ENCODE measurements around the gene MEI1.

DNA sequence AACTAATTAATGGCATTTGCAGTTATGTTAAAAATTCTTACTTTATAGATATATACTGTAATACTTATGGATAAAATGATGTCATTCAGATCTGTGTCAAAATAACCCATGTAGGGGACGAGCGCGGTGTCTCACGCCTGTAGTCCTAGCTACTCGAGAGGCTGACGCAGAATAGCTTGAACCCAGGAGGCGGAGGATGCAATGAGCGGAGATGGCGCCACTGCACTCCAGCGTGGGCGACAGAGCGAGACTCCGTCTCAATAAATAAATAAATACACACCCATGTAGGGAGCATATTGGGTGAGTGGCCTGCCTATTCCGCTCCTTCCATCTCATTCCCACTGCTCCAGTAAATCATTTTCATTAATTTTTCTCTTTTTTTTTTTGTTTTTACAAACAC, 17.7 kb upstream of the MEI1 start:
- TF ChIP-seq, protein P1, sequence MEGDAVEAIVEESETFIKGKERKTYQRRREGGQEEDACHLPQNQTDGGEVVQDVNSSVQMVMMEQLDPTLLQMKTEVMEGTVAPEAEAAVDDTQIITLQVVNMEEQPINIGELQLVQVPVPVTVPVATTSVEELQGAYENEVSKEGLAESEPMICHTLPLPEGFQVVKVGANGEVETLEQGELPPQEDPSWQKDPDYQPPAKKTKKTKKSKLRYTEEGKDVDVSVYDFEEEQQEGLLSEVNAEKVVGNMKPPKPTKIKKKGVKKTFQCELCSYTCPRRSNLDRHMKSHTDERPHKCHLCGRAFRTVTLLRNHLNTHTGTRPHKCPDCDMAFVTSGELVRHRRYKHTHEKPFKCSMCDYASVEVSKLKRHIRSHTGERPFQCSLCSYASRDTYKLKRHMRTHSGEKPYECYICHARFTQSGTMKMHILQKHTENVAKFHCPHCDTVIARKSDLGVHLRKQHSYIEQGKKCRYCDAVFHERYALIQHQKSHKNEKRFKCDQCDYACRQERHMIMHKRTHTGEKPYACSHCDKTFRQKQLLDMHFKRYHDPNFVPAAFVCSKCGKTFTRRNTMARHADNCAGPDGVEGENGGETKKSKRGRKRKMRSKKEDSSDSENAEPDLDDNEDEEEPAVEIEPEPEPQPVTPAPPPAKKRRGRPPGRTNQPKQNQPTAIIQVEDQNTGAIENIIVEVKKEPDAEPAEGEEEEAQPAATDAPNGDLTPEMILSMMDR (IDR thresholded peaks at IDR 0.05) = no peak
- TF ChIP-seq POLR2AphosphoS5 (IDR thresholded peaks at IDR 0.05) (no peak), POLR2A (IDR thresholded peaks at IDR 0.05) (no peak), EP300 (IDR thresholded peaks at IDR 0.05; ENCODE audit: low read depth) (no peak)
